Lower lobe of right lung (tissue), 2 donors: ENCODE measurements around the gene OR8B4. TPM values are rescaled to one million over a fixed set of nuclear protein-coding genes. Genes with fewer than 3 reads are reported as not detected.
"Not testable (repeated sequence)": the region's sequence is repeated elsewhere in the genome, so short reads cannot be mapped to it uniquely, and the experiment has no call there.

Experiments used
- ATAC-seq, 2 donors: fragments of 200-7000 bp; cut with Tn5 transposase; one replicate each; pipeline ENCODE4 v1.9.1; 2020 to 2022; ENCODE audit warnings: mild to moderate bottlenecking in 2 of 2, moderate library complexity in 2 of 2
- DNase-seq: peaks from one replicate; pipeline ENCODE4 v3.0.0-alpha.2; 2020
- H3K27ac ChIP-seq: fragments of 200-600 bp; one replicate; pipeline ENCODE4 v1.8.0; 2022
- H3K27me3 ChIP-seq: fragments of 200-600 bp; one replicate; pipeline ENCODE4 v1.8.0; 2022; ENCODE audit warnings: low read depth
- H3K36me3 ChIP-seq: fragments of 200-600 bp; one replicate; pipeline ENCODE4 v1.8.0; 2022; ENCODE audit warnings: mild to moderate bottlenecking
- H3K4me1 ChIP-seq: fragments of 200-600 bp; one replicate; pipeline ENCODE4 v1.8.0; 2022
- H3K4me3 ChIP-seq: fragments of 200-600 bp; one replicate; pipeline ENCODE4 v1.8.0; 2022; ENCODE audit warnings: mild to moderate bottlenecking
- H3K9me3 ChIP-seq: fragments of 200-600 bp; one replicate; pipeline ENCODE4 v1.8.0; 2022
- CTCF ChIP-seq: fragments of 200-600 bp; IDR thresholded peaks from one replicate; pipeline ENCODE4 v1.8.0; 2022; ENCODE audit warnings: antibody characterized with exemption, mild to moderate bottlenecking
- intact Hi-C: fragments of 100-400 bp; cut with DNase I; formaldehyde crosslinking; loops from one replicate; pipeline ENCODE4 v1.11.0; 2022
- total RNA-seq: library from RNA; stranded (reverse); fragmentation: NEBNext Ultra II Directional; extraction: Animal tissue kit (Norgen Biotek cat#: 25700); gene quantifications from one replicate; pipeline ENCODE4 v1.2.1, GENCODE V29; 2021
- donor health status: DM: no; HTN: yes; CAD: no; lungs with severe emphysema.

The OR8B4 gene
- total RNA-seq, 1 donor from 2014 or later = not detected

- no peaks in the 10 kb centered on the region for H3K4me1 ChIP-seq
- DNase-seq (no peak), ATAC-seq (no peak)
- no peak overlapping the region for H3K27ac ChIP-seq
- H3K4me3 ChIP-seq = no peak overlapping the region
- intact Hi-C loops = no loop called here
- no peaks in the 10 kb centered on the region for H3K27me3 ChIP-seq
- no peaks in the 10 kb centered on the region for H3K36me3 ChIP-seq
- no peak for TF ChIP-seq CTCF
- H3K9me3 ChIP-seq = no peaks in the 10 kb centered on the region
Measured at GRCh38 chr11:124394408-124394807, 30.3 kb downstream of the OR8B4 start.

GRCh38 chr11:124384399-124384798, 40.3 kb downstream of the OR8B4 start, which contains the start of gene OR8B2:
OR8B2 (minus strand) TSS chr11:124384499; CDS start chr11:124383343, 1,156 bp downstream.
- ATAC-seq (no peak), DNase-seq (no peak)
- H3K27me3 ChIP-seq = no peaks in the 10 kb centered on the region
- H3K4me3 ChIP-seq = no peak within 1 kb of the TSS
- no peaks in the 10 kb centered on the region for H3K4me1 ChIP-seq
- no peaks in the 10 kb centered on the region for H3K9me3 ChIP-seq
- no peak within 1 kb of the TSS for H3K27ac ChIP-seq
- intact Hi-C loops = no loop called here
- H3K36me3 ChIP-seq = no peaks in the 10 kb centered on the region
- no peak for TF ChIP-seq CTCF

- H3K4me1 ChIP-seq, H3K27me3 ChIP-seq, DNase-seq, H3K9me3 ChIP-seq, ATAC-seq, H3K36me3 ChIP-seq, H3K27ac ChIP-seq, intact Hi-C loops, H3K4me3 ChIP-seq: not testable (repeated sequence)
Measured at GRCh38 chr11:124382857-124383256, 41.8 kb downstream of the OR8B4 start.

- intact Hi-C loops = no loop called here
- Histone ChIP-seq H3K36me3 (no peaks in the 10 kb centered on the region), H3K27ac (no peak overlapping the region), H3K4me3 (no peak overlapping the region), H3K4me1 (no peaks in the 10 kb centered on the region), H3K9me3 (no peaks in the 10 kb centered on the region), H3K27me3 (no peaks in the 10 kb centered on the region)
- TF ChIP-seq CTCF = no peak
- no peak for DNase-seq
- no peak for ATAC-seq
Measured at GRCh38 chr11:124380585-124380984, 44.1 kb downstream of the OR8B4 start.

GRCh38 chr11:124376280-124376679, 48.4 kb downstream of the OR8B4 start:
- TF ChIP-seq CTCF = no peak
- DNase-seq = no peak
- H3K9me3 ChIP-seq = no peaks in the 10 kb centered on the region
- no peak for ATAC-seq
- no peak overlapping the region for H3K27ac ChIP-seq
- no peak overlapping the region for H3K4me3 ChIP-seq
- H3K4me1 ChIP-seq = no peaks in the 10 kb centered on the region
- H3K36me3 ChIP-seq = no peaks in the 10 kb centered on the region
- intact Hi-C loops = no loop called here
- no peaks in the 10 kb centered on the region for H3K27me3 ChIP-seq

Other genes starting within 250 kb of the OR8B4 start
- not detected for gene OR10D3, start 241.5 kb downstream of the OR8B4 start, total RNA-seq
- not detected for gene OR8G1, start 183.8 kb downstream of the OR8B4 start, total RNA-seq
- gene OR8G5, start 168.5 kb downstream of the OR8B4 start, total RNA-seq = 0.35 TPM
- not detected for gene OR8D1, start 110.9 kb downstream of the OR8B4 start, total RNA-seq
- not detected for gene OR8D2, start 104.7 kb downstream of the OR8B4 start, total RNA-seq
- not detected for gene OR8B2, start 40.4 kb downstream of the OR8B4 start, total RNA-seq
- gene OR8B3, start 25.8 kb downstream of the OR8B4 start, total RNA-seq = not detected
- gene OR8B8, start 20.8 kb upstream of the OR8B4 start, total RNA-seq = not detected
- gene OR8B12, start 118.8 kb upstream of the OR8B4 start, total RNA-seq = not detected
- not detected for gene OR8A1, start 145.1 kb upstream of the OR8B4 start, total RNA-seq
- not detected for gene PANX3, start 186.6 kb upstream of the OR8B4 start, total RNA-seq
- gene TBRG1, start 198.0 kb upstream of the OR8B4 start, total RNA-seq = 46.3 TPM
- 41.4 TPM for gene SIAE, start 248.9 kb upstream of the OR8B4 start, total RNA-seq
- gene SPA17, start 249.0 kb upstream of the OR8B4 start, total RNA-seq = 8.5 TPM